ENCODE measurements around the gene PADI1.
A peak's percentile ranks its signal among the peaks of the same experiment; 100 is the strongest.

The PADI1 gene

DNA sequence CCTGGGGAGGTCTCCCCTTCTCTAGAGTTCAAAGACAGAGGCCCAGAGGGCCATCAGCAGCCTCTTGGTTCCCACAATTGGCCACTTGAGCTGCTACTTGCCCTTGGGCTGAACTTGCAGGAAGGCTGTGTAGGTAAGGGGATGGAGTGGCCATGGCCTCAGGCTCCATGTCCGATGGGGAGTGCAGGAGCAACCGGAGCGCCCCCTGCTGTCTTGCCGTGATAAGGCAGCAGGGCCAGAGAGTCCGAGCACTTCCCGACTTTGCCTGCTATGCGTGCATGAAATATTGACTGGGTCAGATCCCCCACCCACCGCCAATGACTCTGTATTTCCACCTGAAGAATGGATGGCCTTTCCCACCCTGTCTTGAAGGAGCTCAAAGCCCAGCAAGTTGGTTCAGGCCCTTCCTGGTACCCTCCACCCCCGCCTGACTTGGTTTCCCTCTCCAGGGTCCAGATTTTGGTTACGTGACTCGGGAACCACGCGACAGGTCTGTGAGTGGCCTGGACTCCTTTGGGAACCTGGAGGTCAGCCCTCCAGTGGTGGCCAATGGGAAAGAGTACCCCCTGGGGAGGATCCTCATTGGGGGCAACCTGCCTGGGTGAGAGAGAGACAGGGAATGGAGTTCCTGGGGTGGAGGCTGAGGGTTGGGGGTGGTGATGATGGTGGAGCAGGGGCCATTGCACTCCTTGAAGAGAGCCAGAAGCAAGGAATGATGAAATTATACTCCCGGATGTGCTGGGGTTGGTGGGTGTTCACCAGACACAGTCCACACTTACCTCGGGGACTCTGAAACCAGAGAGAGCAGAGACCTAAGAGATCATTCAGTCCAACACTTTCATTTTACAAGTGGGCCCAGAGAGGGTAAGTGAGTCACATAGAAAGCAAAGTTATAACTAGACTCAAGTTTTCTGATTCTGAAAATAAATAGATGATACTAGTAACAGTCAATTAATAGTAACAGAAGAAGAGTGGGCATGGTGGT lies 69.5 kb downstream of the PADI1 start:
- DNase-seq: peak; percentile 62

- peak; percentile 28 for DNase-seq
Observed at GRCh38 chr1:17276568-17276967, 71.6 kb downstream of the PADI1 start.

DNA sequence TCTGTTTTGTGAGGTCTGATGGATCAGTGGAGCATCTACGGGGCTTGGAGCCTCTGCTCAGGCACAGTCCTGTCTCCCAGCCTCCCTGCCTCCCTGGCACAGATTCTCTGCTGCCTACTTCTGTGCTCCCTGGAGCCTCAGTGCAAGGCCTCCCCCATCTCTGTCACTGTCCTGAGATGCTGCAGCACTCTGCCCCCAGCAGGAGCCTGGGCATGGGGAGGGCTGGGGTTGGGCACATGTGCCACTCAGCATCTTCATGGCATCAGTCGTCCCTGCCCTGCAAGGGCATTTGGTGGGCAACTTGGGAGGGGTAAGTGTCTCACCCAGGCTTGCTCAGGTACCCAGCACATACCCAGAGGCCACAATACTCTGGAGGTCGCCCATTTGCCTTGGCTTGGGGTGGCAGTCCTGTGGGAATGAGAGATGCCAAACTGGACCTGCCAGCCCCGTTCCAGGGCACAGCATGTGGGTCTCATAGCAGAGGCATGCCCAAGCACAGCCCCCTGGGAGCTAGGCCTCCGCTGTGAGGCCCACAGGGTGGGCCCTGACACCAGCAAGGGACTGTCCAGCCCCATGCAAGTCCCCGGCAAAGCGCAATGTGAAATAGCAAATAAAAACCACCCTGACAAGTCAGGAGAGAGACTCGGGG lies 72.7 kb downstream of the PADI1 start:
- DNase-seq: no peak

DNA sequence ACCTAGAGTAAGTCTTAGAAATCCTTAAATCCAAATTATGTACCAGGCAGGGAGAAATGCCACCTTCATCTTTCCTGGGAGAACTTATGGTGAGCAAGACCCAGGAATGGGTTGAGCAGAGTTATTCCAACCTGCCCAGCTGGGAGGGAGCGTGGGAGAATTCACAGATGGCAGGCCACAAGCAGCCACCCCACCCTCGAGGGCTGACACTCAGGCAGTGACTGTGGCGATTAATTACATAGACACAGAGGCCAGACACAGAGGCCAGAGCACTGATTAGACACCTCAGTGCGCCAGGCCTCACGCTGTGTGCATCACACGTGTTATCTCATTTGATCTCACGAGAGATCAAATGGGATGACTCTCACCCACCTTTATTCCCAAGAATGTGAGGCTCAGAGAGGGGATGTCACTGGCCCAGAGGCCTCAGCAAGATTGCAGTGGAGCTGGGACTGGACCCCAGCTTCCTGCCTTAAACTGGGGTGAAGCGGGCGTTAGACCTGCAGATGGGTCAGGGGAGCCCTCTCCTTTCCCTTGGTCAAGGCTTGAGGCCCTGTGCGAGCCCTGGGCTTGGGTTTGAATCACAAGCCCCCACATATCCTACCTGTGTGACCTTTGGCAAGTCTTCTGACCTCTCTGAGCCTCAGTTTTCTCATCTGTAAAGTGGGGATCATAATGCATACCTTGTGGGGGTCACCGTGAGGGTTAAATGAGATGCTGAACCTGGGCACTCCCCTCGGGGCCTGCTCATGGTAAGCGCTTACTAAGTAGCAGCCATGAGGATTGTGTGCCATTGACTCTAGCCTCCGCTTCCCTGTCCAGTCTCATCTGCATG lies 74.3 kb downstream of the PADI1 start:
- no peak for DNase-seq

DNA sequence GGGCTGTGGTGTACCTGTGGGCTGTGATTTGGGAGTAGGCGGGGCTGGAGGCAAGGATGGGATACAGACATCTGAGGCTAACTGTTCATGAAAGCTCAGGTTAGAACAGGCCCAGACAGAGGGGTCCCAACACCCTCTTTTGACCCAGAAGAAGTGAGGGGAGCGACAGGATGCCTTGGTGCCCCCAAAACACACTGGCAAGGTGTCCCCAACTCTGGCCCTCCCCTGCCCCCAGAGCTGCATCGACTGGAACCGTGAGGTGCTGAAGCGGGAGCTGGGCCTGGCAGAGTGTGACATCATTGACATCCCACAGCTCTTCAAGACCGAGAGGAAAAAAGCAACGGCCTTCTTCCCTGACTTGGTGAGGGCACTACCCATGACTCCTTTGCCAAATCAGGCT lies 75.5 kb downstream of the PADI1 start:
- DNase-seq: no peak

DNA sequence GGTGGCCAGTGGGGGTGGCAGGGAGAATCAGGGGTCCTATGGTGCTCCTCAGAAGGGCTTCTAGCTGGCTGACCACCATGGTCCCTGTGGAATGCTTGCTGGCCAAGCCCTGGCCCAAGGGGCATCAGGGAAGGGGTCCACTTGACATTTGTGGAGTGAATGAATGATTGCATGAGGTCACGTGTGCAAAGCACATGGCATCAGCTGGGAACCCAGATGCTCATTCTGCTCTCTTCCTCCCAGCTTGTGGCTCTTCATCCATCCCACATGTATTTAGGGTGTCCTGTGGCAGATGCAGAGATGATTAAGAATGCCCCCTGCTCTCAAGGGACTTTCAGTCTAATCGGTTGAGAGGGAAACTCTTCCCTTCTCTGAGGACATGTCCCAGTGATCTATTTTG lies 76.0 kb downstream of the PADI1 start:
- no peak for DNase-seq

GRCh38 chr1:17281775-17282181 lies 76.8 kb downstream of the PADI1 start:
- DNase-seq: peak; percentile 57

DNA sequence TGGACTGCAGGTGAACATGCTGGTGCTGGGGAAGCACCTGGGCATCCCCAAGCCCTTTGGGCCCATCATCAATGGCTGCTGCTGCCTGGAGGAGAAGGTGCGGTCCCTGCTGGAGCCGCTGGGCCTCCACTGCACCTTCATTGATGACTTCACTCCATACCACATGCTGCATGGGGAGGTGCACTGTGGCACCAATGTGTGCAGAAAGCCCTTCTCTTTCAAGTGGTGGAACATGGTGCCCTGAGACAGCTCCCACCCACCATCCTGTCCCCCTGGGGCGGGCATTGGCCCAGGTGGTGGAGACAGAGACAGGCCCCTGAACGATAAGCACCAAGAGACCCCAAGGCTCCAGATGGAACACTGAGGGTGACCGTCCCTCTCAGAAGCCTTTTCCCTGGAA lies 77.9 kb downstream of the PADI1 start:
- no peak for DNase-seq

DNA sequence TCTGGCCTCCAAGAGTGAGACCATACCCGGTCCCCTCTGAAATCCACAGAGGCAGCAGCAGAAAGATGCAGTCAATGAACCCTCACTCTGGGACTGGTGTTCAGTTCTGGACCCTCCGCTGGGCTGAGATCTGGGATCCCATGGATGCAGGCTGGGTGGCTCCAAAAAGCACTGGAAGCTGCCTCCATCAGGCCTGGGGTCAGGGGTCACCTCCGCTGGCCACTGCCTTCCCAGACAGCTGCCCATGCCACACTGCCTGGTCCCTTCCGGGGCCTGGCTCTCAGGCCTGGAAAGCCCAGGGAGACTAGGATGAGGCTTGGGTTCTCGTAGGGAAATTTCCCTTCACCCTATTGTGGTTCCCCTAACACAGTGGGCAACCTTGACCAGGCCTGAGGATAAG lies 81.7 kb downstream of the PADI1 start:
- no peak for DNase-seq

DNA sequence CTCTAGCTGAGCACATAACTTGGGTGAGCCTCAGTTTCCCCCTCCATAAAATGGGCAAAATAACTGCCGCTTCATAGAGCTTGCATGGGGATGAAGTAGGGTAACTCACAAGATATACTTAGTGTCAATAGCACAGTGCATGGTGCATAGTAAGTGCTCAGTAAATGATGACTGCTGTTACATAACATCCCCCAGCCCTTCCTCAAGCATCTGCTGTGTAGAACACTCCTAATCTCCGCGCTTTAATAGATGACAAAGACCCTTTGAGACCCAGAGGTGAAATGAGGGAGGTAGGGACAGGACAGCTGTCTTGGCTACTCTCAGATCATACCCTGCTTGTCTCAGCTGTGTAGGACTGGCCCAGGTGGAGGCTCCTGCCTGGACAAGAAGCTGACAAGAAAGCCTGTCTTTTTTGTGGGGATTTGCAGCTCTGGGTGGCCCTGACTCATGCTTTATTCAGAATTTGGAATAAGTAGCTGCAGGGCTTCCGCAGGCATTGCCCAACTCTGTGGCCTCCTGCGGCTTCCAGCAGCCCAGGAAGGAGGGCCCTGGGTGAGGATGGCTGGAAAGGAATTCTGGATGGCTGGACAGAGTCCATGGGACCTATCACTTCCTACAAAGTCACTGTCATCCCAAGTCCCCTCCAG lies 82.3 kb downstream of the PADI1 start:
- DNase-seq: peak; percentile 28

GRCh38 chr1:17289721-17290120 lies 84.8 kb downstream of the PADI1 start:
- no peak for DNase-seq

DNA sequence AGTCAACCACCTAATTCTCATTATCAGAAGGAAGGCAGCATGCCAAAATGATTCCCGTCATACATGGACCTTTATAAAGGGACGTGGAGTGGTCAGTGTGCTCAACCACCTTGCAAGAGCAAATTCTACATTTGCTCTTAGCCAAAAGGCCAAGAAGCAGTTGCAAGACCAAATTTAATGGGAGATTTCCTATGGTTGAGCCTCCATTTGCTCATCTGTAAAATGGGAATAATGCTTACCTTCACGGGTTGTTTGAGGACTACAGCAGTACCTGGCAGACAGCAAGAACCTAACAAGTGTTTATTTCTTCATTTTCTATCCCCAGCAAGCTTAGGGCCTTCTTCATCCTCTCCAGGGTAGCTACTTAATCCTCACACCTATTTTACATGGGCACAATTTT lies 85.6 kb downstream of the PADI1 start:
- no peak for DNase-seq

DNA sequence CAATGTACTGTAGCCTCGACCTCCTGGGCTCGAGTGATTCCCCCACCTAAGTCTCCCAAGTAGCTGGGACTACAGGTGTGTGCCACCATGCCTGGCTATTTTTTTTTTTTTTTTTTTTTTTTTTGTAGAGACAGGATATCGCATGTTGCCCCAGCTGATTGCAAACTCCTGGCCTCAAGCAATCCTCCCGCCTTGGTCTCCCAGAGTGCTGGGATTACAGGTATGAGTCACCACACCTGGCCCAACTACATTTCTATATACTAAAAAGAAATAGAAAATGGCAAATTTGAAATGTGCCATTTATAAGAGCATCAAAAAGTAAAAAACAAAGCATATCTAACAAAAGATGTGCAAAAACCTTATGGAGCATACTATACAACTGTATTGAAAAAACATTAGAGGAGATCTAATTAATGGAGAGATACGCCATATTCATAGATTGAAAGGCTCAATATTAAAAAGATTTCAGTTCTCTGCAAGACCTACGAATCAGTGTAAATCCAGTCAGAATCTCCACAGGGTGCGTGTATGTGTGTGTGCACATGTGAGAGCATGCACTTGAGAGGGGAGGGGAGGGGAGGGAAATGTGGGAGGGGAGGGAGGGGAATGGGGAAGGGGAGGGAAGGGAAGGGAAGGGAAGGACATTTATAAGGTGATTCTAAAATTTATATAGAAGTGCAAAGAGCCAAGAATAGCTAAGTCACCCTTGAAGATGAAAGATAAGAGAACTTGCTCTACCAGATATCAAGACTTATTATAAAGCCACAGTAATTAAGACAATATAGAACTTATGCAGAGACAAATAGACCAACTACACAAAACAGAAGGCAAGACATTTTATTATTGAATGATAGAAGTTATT lies 87.6 kb downstream of the PADI1 start:
- DNase-seq: no peak

- no peak for DNase-seq
Observed at GRCh38 chr1:17293681-17294425, 88.9 kb downstream of the PADI1 start.

- no peak for DNase-seq
Observed at GRCh38 chr1:17295292-17295691, 90.4 kb downstream of the PADI1 start.
